B cell (primary cell): ENCODE data around the gene ZBTB4. TPM values are rescaled to one million over a fixed set of nuclear protein-coding genes. Genes with fewer than 3 reads are reported as not detected.

ENCODE experiments used
- ATAC-seq: fragments of 200-7000 bp; cut with Tn5 transposase; one replicate; pipeline ENCODE4 v1.10.0; 2021; ENCODE audit warnings: low read depth, mild to moderate bottlenecking, moderate number of reproducible peaks, moderate library complexity
- CTCF ChIA-PET: fragments of 350-600 bp; sonication (Branson Sonifier 250); formaldehyde crosslinking; loops from one replicate; lab custom pipeline; 2021; ENCODE audit warnings: antibody characterized with exemption, inconsistent platforms; lab: Charles Lee
- POLR2A ChIA-PET: fragments of 350-600 bp; sonication (Branson Sonifier 250); formaldehyde crosslinking; loops from one replicate; lab custom pipeline; 2021; ENCODE audit warnings: antibody characterized with exemption; lab: Charles Lee
- DNase-seq: peaks from one replicate; pipeline ENCODE4 v3.0.0; 2013
- H2AFZ ChIP-seq: 2 replicates; pipeline ENCODE4 v1.6.1; 2012; ENCODE audit warnings: mild to moderate bottlenecking, low read depth, low read length; ENCODE audit not compliant: insufficient read depth, poor library complexity, severe bottlenecking
- H3K27ac ChIP-seq, 2 donors: 1 replicate in 1 of 2; 2 replicates in 1 of 2; pipeline ENCODE4 v1.5.1; 2012 to 2013; ENCODE audit warnings: low read length in 2 of 2, mild to moderate bottlenecking in 2 of 2, moderate library complexity in 1 of 2
- H3K27me3 ChIP-seq, 4 experiments: fragments of 200-600 bp in 1 of 4; sonication (generic) in 1 of 4; replicated peaks in 1 of 4; 1 replicate in 2 of 4; 2 replicates in 2 of 4; pipeline versions ENCODE4 v1.6.1 to v1.7.0; 2013 to 2016; ENCODE audit warnings: low read length in 3 of 4, mild to moderate bottlenecking in 2 of 4, mixed read lengths in 1 of 4, moderate library complexity in 1 of 4; ENCODE audit not compliant: insufficient read depth in 4 of 4, control insufficient read depth in 3 of 4; ENCODE audit errors: control extremely low read depth in 1 of 4
- H3K36me3 ChIP-seq, 2 experiments: replicated peaks in 1 of 2; 1 replicate in 1 of 2; 2 replicates in 1 of 2; pipeline versions ENCODE4 v1.6.1 to v1.7.1; 2013; ENCODE audit warnings: low read length in 1 of 2; ENCODE audit not compliant: insufficient read depth in 2 of 2, control insufficient read depth in 1 of 2; ENCODE audit errors: control extremely low read depth in 1 of 2, extremely low read depth in 1 of 2
- H3K4me1 ChIP-seq, 2 donors: fragments of 200-600 bp in 1 of 2; sonication (generic) in 1 of 2; 1 replicate in 1 of 2; 2 replicates in 1 of 2; pipeline versions ENCODE4 v1.5.1 to v1.6.1; 2013 to 2017; ENCODE audit warnings: low read length in 2 of 2; ENCODE audit not compliant: control insufficient read depth in 2 of 2, insufficient read depth in 2 of 2
- H3K4me2 ChIP-seq: replicated peaks from 2 replicates; pipeline ENCODE3; 2012; ENCODE audit warnings: mild to moderate bottlenecking, low read depth, low read length; ENCODE audit not compliant: poor library complexity, severe bottlenecking
- H3K4me3 ChIP-seq, 5 experiments: fragments of 200-600 bp in 1 of 5; sonication (generic) in 1 of 5; 1 replicate in 3 of 5; 2 replicates in 2 of 5; pipeline versions ENCODE4 v1.5.1 to v1.7.0; 2011 to 2016; ENCODE audit warnings: low read length in 4 of 5, mild to moderate bottlenecking in 4 of 5, low read depth in 2 of 5, control low read depth in 1 of 5, moderate library complexity in 1 of 5; ENCODE audit not compliant: insufficient read depth in 1 of 5; ENCODE audit errors: control extremely low read depth in 1 of 5, extremely low read depth in 1 of 5
- H3K79me2 ChIP-seq: fragments of 200-600 bp; sonication (generic); one replicate; pipeline ENCODE4 v1.6.0; 2016; ENCODE audit warnings: low read length; ENCODE audit not compliant: control insufficient read depth, insufficient read depth
- H3K9ac ChIP-seq: fragments of 200-600 bp; sonication (generic); 2 replicates; pipeline ENCODE4 v1.6.1; 2017; ENCODE audit warnings: mild to moderate bottlenecking, low read length, moderate library complexity
- H3K9me3 ChIP-seq, 3 donors: one replicate each; pipeline versions ENCODE4 v1.6.1 to v1.7.1; 2013; ENCODE audit warnings: low read length in 2 of 3; ENCODE audit not compliant: control insufficient read depth in 2 of 3, insufficient read depth in 1 of 3; ENCODE audit errors: control extremely low read depth in 1 of 3
- H4K20me1 ChIP-seq: 2 replicates; pipeline ENCODE4 v1.6.0; 2012; ENCODE audit warnings: mild to moderate bottlenecking, low read length; ENCODE audit not compliant: insufficient read depth, control insufficient read depth, poor library complexity, severe bottlenecking
- H3K27ac Mint-ChIP-seq: one replicate; pipeline ENCODE4 v1.8.0; 2021; ENCODE audit warnings: mixed read lengths
- H3K27me3 Mint-ChIP-seq: one replicate; pipeline ENCODE4 v1.8.0; 2021; ENCODE audit warnings: mixed read lengths
- H3K4me1 Mint-ChIP-seq: one replicate; pipeline ENCODE4 v1.8.0; 2021; ENCODE audit warnings: mixed read lengths
- H3K4me3 Mint-ChIP-seq: one replicate; pipeline ENCODE4 v1.8.0; 2021; ENCODE audit warnings: mixed read lengths
- H3K9me3 Mint-ChIP-seq: one replicate; pipeline ENCODE4 v1.8.0; 2022; ENCODE audit warnings: mixed read lengths; ENCODE audit not compliant: insufficient read depth
- EZH2 ChIP-seq: IDR thresholded peaks from 2 replicates; pipeline ENCODE4 v1.6.1; 2012; ENCODE audit warnings: borderline replicate concordance, low read depth, mild to moderate bottlenecking, moderate library complexity, low read length; ENCODE audit not compliant: insufficient read depth, poor library complexity, severe bottlenecking
- WGBS: methylation state at CpG from one replicate; pipeline ENCODE4 v1.1.5; 2013; ENCODE audit warnings: missing lambda C conversion rate; ENCODE audit not compliant: insufficient coverage; 5-methylcytosine and 5-hydroxymethylcytosine counted together
- intact Hi-C: fragments of 100-400 bp; cut with micrococcal nuclease; formaldehyde crosslinking; loops from one replicate; pipeline ENCODE4 v1.10.0; 2022
- polyA plus RNA-seq: library from polyadenylated mRNA; depleted of rRNA; stranded (reverse); fragments of >200 nt; gene quantifications from 2 replicates; pipeline ENCODE4 v1.2.3, GENCODE V29; 2012
- total RNA-seq, 2 donors: library from RNA; stranded (reverse); fragments of 120-200 nt in 1 of 2; gene quantifications; 1 replicate in 1 of 2; 2 replicates in 1 of 2; pipeline versions ENCODE4 v1.2.3 to v1.2.4, GENCODE V29; 2013 to 2022
- TF ChIP-seq, protein P1 (sequence below): fragments of 200-600 bp; IDR thresholded peaks from one replicate; pipeline ENCODE4 v1.8.0; 2022; ENCODE audit warnings: antibody characterized with exemption, mild to moderate bottlenecking

ZBTB4 gene
- total and polyA plus RNA-seq, 2 donors (not counting 1 experiment from before 2014, with no cell fraction given): 19.2 to 62.4 TPM

DNA sequence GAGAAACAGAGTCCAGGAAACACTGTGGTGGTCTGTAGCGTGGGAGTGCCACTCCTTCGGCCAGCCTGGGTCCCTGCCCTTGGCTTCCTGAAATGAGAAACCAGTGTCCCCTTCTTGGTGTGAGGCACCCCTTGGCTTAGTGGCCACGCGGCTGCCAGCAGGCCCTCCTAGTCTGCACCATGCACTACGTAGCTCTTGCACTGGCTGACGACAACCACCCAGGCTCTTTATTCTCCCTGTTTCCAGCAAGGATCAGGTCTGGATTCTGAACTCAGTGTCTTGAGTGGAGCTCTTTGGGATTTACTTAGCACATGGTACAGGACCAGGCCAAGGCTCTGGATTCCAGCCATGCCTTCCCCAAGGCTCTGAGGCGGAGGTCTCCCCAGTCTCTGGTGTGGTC is 51.9 kb downstream of the ZBTB4 start:
- Histone ChIP-seq H3K9me3 (no peaks in the 10 kb centered on the region), H3K27ac (no peak overlapping the region), H3K9ac (no peak overlapping the region), H3K27me3 (peaks cover 0 to 3% (median 0%) of the 10 kb centered on the region in 4 experiments), H4K20me1 (no peaks in the 10 kb centered on the region), H3K4me3 (no peak overlapping the region), H3K4me2 (no peak overlapping the region), H3K4me1 (no peaks in the 10 kb centered on the region), H2AFZ (no peak overlapping the region), H3K79me2 (no peaks in the 10 kb centered on the region), H3K36me3 (no peaks in the 10 kb centered on the region)
- 95% methylated on average over 7 of the region's 7 CpGs for WGBS
- ChIA-PET CTCF (no interaction called here), POLR2A (no interaction called here)
- H3K27me3 Mint-ChIP-seq: peaks cover 4% of the 10 kb centered on the region
- TF ChIP-seq EZH2: no peak
- TF ChIP-seq, protein P1, sequence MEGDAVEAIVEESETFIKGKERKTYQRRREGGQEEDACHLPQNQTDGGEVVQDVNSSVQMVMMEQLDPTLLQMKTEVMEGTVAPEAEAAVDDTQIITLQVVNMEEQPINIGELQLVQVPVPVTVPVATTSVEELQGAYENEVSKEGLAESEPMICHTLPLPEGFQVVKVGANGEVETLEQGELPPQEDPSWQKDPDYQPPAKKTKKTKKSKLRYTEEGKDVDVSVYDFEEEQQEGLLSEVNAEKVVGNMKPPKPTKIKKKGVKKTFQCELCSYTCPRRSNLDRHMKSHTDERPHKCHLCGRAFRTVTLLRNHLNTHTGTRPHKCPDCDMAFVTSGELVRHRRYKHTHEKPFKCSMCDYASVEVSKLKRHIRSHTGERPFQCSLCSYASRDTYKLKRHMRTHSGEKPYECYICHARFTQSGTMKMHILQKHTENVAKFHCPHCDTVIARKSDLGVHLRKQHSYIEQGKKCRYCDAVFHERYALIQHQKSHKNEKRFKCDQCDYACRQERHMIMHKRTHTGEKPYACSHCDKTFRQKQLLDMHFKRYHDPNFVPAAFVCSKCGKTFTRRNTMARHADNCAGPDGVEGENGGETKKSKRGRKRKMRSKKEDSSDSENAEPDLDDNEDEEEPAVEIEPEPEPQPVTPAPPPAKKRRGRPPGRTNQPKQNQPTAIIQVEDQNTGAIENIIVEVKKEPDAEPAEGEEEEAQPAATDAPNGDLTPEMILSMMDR: no peak
- no peak overlapping the region for H3K4me3 Mint-ChIP-seq
- ATAC-seq: no peak
- DNase-seq: no peak
- no peak overlapping the region for H3K27ac Mint-ChIP-seq
- no peaks in the 10 kb centered on the region for H3K9me3 Mint-ChIP-seq
- intact Hi-C loops: no loop called here
- H3K4me1 Mint-ChIP-seq: no peaks in the 10 kb centered on the region

- 95% methylated on average over 28 of the region's 29 CpGs for WGBS
- POLR2A ChIA-PET: no interaction called here
- H3K36me3 ChIP-seq: no peaks in the 10 kb centered on the region
- TF ChIP-seq, protein P1: no peak
- TF ChIP-seq EZH2: no peak
- intact Hi-C loops: no loop called here
- no peak for DNase-seq
- Mint-ChIP-seq H3K27me3 (peaks cover 4% of the 10 kb centered on the region), H3K4me1 (no peaks in the 10 kb centered on the region), H3K4me3 (no peak overlapping the region), H3K9me3 (no peaks in the 10 kb centered on the region), H3K27ac (no peak overlapping the region)
- ATAC-seq: no peak
- no peaks in the 10 kb centered on the region for H3K79me2 ChIP-seq
- H3K4me1 ChIP-seq: no peaks in the 10 kb centered on the region
- no peaks in the 10 kb centered on the region for H3K9me3 ChIP-seq
- CTCF ChIA-PET: no interaction called here
- H4K20me1 ChIP-seq: no peaks in the 10 kb centered on the region
- H3K9ac ChIP-seq: no peak overlapping the region
- no peak overlapping the region for H3K27ac ChIP-seq
- no peak overlapping the region for H2AFZ ChIP-seq
- H3K4me3 ChIP-seq: no peak overlapping the region
- peaks cover 0 to 3% (median 0%) of the 10 kb centered on the region in 4 experiments for H3K27me3 ChIP-seq
- no peak overlapping the region for H3K4me2 ChIP-seq
Observed at GRCh38 chr17:7426896-7427489, 52.4 kb downstream of the ZBTB4 start.
